Skin of body (tissue), 2 donors: ENCODE results near the gene MYCBPAP. TPM values are rescaled to one million over a fixed set of nuclear protein-coding genes. Genes with fewer than 3 reads are reported as not detected.

ENCODE experiments used
- DNase-seq: peaks from one replicate; lab custom pipeline; 2025; lab: John Stamatoyannopoulos, UW
- total RNA-seq: library from RNA; depleted of rRNA; stranded (reverse); fragments of >200 nt; gene quantifications from one replicate; pipeline ENCODE4 v1.2.3, GENCODE V29; 2014

The MYCBPAP gene
- total RNA-seq, 1 donor from 2014 or later = 1.6 TPM

DNA sequence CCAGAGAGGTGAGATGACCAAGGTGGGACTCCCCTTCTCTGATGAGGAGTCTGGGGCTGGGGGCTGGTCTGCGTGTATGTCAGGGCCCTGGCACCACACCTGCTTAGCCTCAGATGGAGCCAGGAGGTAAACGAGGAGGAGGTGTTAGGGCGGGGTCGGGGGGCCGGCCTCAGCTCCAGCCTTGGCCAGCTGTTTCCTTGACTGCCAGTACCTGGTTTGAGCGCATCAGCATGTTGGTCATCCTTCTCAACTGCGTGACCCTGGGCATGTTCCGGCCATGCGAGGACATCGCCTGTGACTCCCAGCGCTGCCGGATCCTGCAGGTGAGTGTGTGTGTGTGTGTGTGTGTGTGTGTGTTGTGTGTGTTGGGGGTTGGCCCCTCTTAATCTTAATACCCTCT is 60.4 kb downstream of the MYCBPAP start:
- DNase-seq = no peak

DNA sequence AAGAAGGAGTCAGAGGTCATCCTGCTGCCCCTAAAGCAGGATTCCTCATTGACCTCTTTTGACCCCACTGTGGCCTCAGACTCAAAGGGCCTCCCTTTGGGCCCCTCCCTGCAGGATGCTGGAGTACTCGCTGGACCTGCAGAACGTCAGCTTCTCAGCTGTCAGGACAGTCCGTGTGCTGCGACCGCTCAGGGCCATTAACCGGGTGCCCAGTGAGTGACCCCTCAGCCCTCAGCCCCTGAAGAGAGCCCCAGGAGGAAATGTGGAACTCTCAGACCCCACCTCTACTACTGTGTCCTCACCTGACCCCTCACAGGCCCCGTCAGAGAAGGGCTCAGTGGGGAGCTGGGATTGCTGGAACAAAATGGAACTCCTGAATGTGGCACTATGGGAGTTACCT is 61.4 kb downstream of the MYCBPAP start:
- DNase-seq = no peak

DNA sequence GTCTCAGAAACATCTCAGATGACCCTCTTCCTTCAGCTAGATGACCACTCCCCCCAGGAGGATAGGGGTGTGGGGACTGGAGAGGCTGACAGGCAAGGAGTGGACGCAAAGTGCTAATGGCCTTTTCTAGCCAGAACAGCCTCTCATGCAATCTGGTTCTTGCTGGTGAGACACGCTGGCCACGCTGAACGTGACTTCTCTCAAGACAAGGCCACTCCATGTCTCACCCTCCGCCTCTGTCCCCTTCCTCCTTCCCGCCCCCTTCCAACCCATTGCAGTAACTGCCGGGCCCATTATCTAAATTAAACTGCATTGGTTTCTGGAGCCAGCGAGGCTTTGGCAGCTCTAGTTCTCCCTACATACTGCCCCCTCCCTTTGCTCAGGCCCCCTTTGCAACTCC is 61.8 kb downstream of the MYCBPAP start:
- DNase-seq = no peak

DNA sequence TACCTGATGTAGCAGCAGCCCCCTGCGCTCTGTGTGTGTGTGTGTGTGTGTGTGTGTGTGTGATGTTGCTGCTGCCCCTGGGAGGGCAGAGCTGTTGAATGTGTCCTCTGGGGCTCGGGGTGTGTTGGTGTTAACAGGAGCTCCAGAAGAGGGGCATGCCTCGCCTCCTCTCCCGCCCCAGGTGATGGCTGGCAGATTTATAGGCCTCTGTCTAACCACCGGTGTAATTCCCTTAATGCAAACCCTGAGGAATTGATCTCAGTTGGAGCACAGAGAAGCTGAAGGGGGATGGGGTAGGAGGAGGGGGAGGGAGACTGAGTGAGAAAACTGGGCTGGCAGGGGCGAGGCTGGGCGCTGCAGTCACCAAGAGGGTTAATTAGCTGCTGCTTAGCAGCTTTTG is 62.3 kb downstream of the MYCBPAP start:
- DNase-seq = no peak

DNA sequence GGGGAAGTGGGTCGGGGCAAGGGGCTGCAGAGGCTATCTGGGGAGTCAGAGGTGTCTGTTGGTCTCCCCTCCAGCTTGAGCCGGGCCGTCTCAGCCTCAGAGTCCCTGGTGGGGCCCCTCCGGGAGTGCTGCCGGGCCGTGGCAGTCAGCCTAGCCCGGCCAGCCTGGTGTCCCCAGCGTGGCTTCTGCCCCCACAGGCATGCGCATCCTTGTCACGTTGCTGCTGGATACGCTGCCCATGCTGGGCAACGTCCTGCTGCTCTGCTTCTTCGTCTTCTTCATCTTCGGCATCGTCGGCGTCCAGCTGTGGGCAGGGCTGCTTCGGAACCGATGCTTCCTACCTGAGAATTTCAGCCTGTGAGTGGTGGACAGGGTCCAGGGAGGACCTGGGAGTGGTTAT is 63.4 kb downstream of the MYCBPAP start:
- no peak for DNase-seq

DNA sequence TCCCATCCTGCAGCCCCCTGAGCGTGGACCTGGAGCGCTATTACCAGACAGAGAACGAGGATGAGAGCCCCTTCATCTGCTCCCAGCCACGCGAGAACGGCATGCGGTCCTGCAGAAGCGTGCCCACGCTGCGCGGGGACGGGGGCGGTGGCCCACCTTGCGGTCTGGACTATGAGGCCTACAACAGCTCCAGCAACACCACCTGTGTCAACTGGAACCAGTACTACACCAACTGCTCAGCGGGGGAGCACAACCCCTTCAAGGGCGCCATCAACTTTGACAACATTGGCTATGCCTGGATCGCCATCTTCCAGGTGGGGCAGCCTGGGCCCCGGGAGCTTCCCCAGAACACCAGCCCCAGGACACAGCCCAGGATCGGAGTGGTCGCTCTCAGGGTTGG is 64.3 kb downstream of the MYCBPAP start:
- DNase-seq = no peak

DNA sequence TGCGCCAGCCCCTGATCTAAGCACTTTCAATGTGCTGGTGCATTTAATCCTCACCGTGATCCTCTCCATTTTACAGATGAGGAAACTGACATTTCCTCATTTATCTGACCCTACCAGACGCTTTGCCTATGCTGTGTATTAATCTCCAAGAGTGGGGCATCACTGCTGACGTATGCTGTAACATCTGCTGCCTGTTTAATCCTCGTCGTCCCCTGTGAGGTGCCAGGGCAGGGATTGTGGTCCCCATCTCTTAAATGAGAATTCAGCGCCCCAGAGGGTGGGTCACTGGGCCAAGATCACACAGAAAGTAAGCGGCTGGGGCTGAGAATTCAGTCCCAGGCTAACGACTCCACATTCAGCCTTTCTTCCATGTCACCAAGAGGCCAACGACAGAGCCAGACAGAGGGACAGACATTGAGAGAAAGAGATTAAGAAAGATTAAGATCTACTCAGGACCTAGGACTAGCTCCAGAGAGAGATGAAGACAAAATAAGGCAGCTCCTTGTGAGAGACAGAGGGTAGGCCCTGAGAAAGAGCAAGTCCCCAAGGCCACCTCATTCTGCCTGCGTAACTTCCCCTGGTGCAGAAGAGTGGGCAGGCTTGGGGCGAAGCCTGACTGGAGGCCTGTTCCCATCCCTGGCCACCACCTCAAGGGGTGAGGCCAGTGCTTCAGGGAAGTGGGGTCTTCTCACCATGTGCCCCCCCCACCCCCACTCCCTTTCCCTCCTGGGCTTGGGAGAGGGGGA is 65.8 kb downstream of the MYCBPAP start:
- no peak for DNase-seq

DNA sequence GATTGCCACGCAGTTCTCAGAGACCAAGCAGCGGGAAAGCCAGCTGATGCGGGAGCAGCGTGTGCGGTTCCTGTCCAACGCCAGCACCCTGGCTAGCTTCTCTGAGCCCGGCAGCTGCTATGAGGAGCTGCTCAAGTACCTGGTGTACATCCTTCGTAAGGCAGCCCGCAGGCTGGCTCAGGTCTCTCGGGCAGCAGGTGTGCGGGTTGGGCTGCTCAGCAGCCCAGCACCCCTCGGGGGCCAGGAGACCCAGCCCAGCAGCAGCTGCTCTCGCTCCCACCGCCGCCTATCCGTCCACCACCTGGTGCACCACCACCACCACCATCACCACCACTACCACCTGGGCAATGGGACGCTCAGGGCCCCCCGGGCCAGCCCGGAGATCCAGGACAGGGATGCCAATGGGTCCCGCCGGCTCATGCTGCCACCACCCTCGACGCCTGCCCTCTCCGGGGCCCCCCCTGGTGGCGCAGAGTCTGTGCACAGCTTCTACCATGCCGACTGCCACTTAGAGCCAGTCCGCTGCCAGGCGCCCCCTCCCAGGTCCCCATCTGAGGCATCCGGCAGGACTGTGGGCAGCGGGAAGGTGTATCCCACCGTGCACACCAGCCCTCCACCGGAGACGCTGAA is 67.5 kb downstream of the MYCBPAP start:
- DNase-seq = no peak

DNA sequence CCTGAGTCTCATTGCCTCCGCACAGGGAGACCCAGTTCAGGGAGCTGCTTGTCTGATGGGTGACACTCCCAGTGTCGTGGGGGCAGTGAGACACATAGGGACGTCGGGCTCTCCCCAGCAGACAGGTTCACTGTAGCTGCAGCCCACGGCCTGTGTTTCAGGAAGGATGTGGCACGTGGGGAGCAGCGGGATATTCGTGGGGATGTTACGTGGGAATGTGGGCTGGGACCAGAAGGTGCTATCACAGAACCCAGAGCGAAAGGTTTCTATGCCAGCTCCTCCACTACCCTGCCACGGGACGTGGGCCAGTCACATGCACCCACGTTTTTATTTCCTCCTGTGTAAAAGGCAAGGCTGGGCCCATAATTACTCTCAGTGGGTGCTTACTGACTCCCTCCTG is 68.6 kb downstream of the MYCBPAP start:
- DNase-seq = no peak

DNA sequence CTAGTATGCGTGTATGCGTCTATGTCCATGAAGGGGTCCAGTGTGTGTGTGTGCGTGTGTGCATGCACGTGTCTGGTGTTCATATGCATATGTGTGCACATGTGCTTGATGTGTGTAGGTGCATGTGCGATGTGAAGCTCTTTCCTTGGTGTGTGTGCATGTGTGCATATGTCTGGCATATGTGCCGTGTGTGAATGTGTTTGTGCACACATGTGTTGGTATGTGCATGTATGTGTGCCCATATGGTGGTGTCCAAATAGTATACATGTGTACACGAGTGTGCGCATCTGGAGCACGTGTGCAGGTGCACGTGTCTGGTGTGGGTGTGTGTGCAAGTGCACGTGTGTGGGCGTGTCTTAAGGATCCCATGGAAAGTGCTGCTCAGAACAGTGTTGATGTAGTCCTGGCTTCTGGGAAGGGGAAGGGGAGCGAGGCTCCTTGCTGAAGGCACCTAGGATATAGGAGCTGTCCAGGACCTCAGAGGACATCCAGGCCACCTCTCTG is 69.3 kb downstream of the MYCBPAP start:
- no peak for DNase-seq

DNA sequence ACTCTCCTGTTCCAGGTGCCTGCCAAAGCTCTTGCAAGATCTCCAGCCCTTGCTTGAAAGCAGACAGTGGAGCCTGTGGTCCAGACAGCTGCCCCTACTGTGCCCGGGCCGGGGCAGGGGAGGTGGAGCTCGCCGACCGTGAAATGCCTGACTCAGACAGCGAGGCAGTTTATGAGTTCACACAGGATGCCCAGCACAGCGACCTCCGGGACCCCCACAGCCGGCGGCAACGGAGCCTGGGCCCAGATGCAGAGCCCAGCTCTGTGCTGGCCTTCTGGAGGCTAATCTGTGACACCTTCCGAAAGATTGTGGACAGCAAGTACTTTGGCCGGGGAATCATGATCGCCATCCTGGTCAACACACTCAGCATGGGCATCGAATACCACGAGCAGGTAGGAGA is 69.9 kb downstream of the MYCBPAP start:
- no peak for DNase-seq

DNA sequence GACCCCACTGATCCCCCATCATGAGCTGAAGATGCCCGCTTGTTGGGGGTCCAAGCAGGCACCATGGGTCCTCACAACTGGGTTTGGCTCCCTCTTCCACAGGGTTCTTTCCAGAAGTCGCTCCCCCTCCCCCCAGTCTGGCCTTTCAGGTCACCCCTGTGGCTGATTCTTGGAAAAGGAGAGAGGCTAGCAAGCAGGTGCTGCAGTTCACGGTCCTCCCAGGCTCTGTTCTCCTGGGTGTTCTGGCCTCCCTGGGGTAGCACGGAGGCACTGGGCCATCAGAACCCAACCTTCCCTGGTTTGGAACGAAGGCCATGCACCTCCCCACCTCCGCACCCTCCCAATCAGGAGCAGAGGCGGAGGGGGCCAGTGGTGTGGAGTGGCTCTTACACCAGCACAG is 71.2 kb downstream of the MYCBPAP start:
- DNase-seq = no peak

DNA sequence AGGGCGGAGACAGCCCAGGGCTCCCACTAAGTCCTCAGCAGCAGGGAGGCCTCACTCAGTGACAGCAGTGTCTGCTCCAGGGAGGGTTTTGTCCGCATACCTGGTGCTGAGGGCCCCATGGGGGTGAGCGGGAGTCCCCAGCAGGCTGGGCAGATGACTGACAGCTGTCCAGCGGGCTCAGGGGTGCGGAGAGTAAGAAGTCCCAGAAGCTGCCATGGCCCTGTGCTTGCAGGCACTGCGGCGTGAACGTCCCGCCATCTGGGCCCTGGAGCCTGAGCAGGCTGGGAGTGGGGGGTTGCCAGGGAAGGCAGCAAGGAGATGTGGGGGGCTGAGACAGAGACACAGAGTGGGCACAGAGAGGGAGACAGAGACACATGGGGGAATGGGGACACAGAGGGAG is 72.4 kb downstream of the MYCBPAP start:
- no peak for DNase-seq

Other genes starting within 250 kb of the MYCBPAP start
- gene TMEM92, start 234.0 kb upstream of the MYCBPAP start, total RNA-seq = 0.20 TPM
- 17.7 TPM for gene XYLT2, start 162.3 kb upstream of the MYCBPAP start, total RNA-seq
- gene MRPL27, start 135.3 kb upstream of the MYCBPAP start, total RNA-seq = 42.3 TPM
- gene EME1, start 135.2 kb upstream of the MYCBPAP start, total RNA-seq = 3.6 TPM
- 44.6 TPM for gene LRRC59, start 110.9 kb upstream of the MYCBPAP start, total RNA-seq
- 67.6 TPM for gene ACSF2, start 82.2 kb upstream of the MYCBPAP start, total RNA-seq
- gene CHAD, start 39.6 kb upstream of the MYCBPAP start, total RNA-seq = 0.49 TPM
- gene RSAD1, start 29.6 kb upstream of the MYCBPAP start, total RNA-seq = 19.4 TPM
- 5.3 TPM for gene EPN3, start 24.3 kb downstream of the MYCBPAP start, total RNA-seq
- 19.3 TPM for gene SPATA20, start 38.7 kb downstream of the MYCBPAP start, total RNA-seq
- gene CACNA1G, start 52.3 kb downstream of the MYCBPAP start, total RNA-seq = 8.9 TPM
- 5.9 TPM for gene ABCC3, start 126.4 kb downstream of the MYCBPAP start, total RNA-seq
- 24.8 TPM for gene ANKRD40, start 199.5 kb downstream of the MYCBPAP start, total RNA-seq
- gene LUC7L3, start 211.2 kb downstream of the MYCBPAP start, total RNA-seq = 102 TPM